ENCODE results near the gene MISP. TPM values are rescaled to one million over a fixed set of nuclear protein-coding genes. Genes with fewer than 3 reads are reported as not detected.

Gene MISP
- total RNA-seq, 1 donor from 2014 or later: 2.9 TPM

DNA sequence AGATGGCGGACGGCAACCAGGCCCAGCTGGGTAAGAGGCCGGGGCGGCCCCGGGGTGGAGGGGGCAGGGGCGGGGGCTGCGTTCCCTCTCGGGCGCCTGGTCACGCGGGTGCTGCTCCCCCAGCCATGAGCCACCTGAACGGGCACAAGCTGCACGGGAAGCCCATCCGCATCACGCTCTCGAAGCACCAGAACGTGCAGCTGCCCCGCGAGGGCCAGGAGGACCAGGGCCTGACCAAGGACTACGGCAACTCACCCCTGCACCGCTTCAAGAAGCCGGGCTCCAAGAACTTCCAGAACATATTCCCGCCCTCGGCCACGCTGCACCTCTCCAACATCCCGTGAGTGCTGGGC lies 57.5 kb downstream of the MISP start:
- DNase-seq: no peak

DNA sequence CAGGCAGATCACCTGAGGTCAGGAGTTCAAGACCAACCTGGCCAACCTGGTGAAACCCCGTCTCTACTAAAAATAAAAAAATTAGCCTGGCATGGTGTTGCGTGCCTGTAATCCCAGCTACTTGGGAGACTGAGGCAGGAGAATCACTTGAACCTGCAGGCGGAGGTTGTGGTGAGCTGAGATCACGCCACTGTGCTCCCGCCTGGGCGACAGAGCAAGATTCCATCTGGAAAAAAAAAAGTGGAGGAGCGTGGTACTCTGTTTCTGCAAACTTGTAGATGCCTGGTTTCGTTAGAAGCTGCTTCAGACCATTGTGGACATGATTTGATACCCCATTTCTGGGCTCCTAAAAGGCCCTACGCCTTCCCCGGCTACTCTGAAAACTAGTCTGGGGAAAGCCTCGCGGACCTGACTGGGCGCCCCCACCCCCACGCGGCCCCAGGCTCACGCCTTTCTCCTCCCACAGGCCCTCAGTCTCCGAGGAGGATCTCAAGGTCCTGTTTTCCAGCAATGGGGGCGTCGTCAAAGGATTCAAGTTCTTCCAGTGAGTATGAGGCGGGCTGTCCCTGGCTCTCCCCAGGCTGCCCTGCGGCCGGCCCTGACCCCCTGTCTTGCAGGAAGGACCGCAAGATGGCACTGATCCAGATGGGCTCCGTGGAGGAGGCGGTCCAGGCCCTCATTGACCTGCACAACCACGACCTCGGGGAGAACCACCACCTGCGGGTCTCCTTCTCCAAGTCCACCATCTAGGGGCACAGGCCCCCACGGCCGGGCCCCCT lies 59.4 kb downstream of the MISP start:
- no peak for DNase-seq

DNA sequence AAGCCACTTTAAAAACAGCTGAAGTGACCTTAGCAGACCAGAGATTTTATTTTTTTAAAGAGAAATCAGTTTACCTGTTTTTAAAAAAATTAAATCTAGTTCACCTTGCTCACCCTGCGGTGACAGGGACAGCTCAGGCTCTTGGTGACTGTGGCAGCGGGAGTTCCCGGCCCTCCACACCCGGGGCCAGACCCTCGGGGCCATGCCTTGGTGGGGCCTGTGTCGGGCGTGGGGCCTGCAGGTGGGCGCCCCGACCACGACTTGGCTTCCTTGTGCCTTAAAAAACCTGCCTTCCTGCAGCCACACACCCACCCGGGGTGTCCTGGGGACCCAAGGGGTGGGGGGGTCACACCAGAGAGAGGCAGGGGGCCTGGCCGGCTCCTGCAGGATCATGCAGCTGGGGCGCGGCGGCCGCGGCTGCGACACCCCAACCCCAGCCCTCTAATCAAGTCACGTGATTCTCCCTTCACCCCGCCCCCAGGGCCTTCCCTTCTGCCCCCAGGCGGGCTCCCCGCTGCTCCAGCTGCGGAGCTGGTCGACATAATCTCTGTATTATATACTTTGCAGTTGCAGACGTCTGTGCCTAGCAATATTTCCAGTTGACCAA lies 60.1 kb downstream of the MISP start:
- DNase-seq: no peak

DNA sequence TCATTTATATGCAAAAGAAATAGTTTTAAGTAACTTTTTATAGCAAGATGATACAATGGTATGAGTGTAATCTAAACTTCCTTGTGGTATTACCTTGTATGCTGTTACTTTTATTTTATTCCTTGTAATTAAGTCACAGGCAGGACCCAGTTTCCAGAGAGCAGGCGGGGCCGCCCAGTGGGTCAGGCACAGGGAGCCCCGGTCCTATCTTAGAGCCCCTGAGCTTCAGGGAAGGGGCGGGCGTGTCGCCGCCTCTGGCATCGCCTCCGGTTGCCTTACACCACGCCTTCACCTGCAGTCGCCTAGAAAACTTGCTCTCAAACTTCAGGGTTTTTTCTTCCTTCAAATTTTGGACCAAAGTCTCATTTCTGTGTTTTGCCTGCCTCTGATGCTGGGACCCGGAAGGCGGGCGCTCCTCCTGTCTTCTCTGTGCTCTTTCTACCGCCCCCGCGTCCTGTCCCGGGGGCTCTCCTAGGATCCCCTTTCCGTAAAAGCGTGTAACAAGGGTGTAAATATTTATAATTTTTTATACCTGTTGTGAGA lies 60.7 kb downstream of the MISP start:
- no peak for DNase-seq

DNA sequence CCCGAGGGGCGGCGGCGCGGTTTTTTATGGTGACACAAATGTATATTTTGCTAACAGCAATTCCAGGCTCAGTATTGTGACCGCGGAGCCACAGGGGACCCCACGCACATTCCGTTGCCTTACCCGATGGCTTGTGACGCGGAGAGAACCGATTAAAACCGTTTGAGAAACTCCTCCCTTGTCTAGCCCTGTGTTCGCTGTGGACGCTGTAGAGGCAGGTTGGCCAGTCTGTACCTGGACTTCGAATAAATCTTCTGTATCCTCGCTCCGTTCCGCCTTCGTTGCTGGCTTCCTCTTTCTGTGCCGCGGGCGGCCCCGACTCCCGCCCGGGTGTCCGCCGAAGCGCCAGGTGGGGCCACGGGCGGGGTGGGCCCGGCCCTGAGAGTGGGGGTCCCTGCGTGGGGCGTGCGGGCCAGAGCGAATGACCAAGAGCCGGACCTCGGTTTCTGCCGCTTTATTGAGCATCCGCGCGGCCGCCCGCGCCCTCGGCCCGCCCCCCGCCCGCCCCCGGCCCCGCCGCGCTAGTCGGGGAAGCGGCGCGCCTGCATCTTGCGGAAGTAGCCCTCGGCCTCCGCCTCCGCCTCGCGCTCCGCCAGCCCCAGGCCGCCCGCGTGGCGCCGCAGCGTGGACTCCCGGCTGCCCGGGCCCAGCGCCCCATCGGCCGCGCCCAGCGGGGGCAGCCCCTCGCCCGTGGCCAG lies 61.3 kb downstream of the MISP start:
- no peak for DNase-seq

DNA sequence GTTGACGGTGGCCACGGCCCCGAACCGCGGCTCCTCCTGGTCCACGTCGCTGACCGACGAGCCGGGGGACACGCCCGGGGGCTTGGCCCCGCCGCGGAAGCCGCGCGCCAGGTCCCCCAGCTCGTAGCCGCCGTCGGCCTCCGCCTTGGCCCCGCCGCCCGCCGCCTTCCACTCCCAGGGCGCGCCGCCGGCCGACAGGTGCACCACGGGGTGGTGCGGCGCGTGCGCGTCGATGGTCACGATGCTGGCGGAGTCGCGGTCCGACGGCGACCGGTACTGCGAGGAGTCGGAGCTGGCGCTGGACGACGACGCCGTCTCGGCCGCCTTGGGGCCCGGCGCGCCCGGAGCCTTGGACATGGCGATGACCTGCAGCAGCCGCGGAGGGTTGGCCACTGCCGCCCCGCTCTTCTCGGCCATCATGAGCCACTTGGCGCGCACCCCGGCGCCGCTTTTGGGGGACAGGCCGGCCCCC lies 61.9 kb downstream of the MISP start:
- no peak for DNase-seq

DNA sequence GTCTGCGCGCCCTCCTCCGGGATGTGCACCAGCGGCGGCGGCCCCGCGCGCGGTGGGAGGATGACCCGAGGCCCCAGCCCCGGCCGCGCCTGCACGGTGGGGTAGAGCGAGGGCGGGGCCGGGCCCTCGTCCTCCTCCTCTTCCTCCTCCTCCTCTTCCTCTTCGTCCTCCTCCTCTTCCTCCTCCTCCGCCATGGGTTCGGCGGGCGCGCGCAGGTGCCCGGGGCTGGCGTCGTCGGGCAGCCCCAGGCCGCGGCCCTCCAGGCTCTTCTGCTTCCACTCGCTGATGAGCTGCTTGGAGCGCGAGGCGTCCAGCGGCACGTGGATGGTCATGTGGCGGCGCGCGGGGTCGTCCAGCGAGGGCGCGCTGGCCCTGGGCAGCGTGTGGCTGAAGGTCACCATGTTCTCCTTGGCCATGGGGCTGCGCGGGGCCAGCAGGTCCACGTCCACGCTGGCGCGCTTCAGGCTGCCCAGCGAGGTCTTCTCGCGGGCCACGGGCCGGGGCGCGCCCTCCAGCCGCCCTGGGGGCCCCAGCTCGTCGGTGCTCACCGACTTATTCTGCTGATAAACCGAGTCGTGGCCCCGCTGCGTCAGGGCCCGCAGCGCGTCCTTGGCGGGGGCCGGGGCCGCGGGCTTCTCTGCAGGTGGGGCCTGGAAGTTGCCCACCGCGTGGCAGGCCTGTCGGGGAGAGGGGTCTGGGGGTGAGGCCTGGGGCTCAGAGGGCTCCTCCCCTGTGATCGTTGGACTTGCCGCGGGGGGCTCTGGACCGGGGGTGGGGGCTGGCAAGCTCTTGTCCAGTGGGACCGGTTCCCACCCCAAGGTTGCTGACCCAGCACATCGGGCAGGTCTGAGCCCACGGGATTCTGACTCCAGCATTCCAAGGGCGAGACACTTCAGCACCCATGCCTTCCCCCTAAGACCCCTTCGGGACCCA lies 62.6 kb downstream of the MISP start:
- DNase-seq: no peak

Small RNAs within 50 kb of the gene (small RNA-seq; reads per million reads assigned to genes)
- not detected for gene MIR3187 (ENCODE audit: low replicate concordance)

Other genes starting within 250 kb of the MISP start
- 34.5 TPM for gene TPGS1, start 243.6 kb upstream of the MISP start, total RNA-seq
- gene CDC34, start 219.4 kb upstream of the MISP start, total RNA-seq: 64.1 TPM
- gene GZMM, start 207.1 kb upstream of the MISP start, total RNA-seq: not detected
- gene BSG, start 178.5 kb upstream of the MISP start, total RNA-seq: 236 TPM
- gene HCN2, start 161.2 kb upstream of the MISP start, total RNA-seq: 0.41 TPM
- 25.1 TPM for gene POLRMT, start 117.6 kb upstream of the MISP start, total RNA-seq
- gene FGF22, start 111.2 kb upstream of the MISP start, total RNA-seq: not detected
- gene RNF126, start 87.9 kb upstream of the MISP start, total RNA-seq: 30.9 TPM
- gene FSTL3, start 74.7 kb upstream of the MISP start, total RNA-seq: 47.8 TPM
- gene PRSS57, start 55.7 kb upstream of the MISP start, total RNA-seq: 0.82 TPM
- gene PALM, start 42.2 kb upstream of the MISP start, total RNA-seq: 52.9 TPM
- 90.6 TPM for gene PTBP1, start 46.3 kb downstream of the MISP start, total RNA-seq
- gene PLPPR3, start 70.8 kb downstream of the MISP start, total RNA-seq: 0.31 TPM
- 2.5 TPM for gene AZU1, start 76.7 kb downstream of the MISP start, total RNA-seq
- 3.3 TPM for gene PRTN3, start 89.9 kb downstream of the MISP start, total RNA-seq
- gene ELANE, start 101.2 kb downstream of the MISP start, total RNA-seq: 3.5 TPM
- 5.8 TPM for gene CFD, start 108.6 kb downstream of the MISP start, total RNA-seq
- 34.4 TPM for gene MED16, start 142.1 kb downstream of the MISP start, total RNA-seq
- not detected for gene RNU6-9, start 142.4 kb downstream of the MISP start, total RNA-seq
- 23.2 TPM for gene R3HDM4, start 162.1 kb downstream of the MISP start, total RNA-seq
- not detected for gene KISS1R, start 166.2 kb downstream of the MISP start, total RNA-seq
- 5.2 TPM for gene ARID3A, start 174.9 kb downstream of the MISP start, total RNA-seq
- gene WDR18, start 233.2 kb downstream of the MISP start, total RNA-seq: 44.0 TPM
- gene GRIN3B, start 249.3 kb downstream of the MISP start, total RNA-seq: not detected

Measured in tongue (tissue), 3 donors.